HG03135 (cell line): ENCODE measurements around the gene ZSWIM5.
"Not testable (repeated sequence)": the region's sequence is repeated elsewhere in the genome, so short reads cannot be mapped to it uniquely, and the experiment has no call there.

ENCODE experiments used
- ATAC-seq: cut with Tn5 transposase; IDR thresholded peaks from one replicate; pipeline ENCODE4 v1.9.1; 2021; ENCODE audit warnings: mild to moderate bottlenecking, moderate library complexity; ENCODE audit not compliant: unreplicated experiment

Gene ZSWIM5

GRCh38 chr1:45097944-45098343 is 108.5 kb downstream of the ZSWIM5 start:
- ATAC-seq: no peak

GRCh38 chr1:45097079-45097478 is 109.3 kb downstream of the ZSWIM5 start:
- ATAC-seq: no peak

GRCh38 chr1:45095450-45095849 is 111.0 kb downstream of the ZSWIM5 start:
- no peak for ATAC-seq

- not testable (repeated sequence) for ATAC-seq
Observed at GRCh38 chr1:45094371-45094770, 112.0 kb downstream of the ZSWIM5 start.

GRCh38 chr1:45093334-45093733 is 113.1 kb downstream of the ZSWIM5 start:
- no peak for ATAC-seq

GRCh38 chr1:45089711-45090110 is 116.7 kb downstream of the ZSWIM5 start:
- ATAC-seq: no peak

- ATAC-seq: no peak
Observed at GRCh38 chr1:45084562-45084961, 121.8 kb downstream of the ZSWIM5 start.

GRCh38 chr1:45079533-45079932 is 126.9 kb downstream of the ZSWIM5 start:
- ATAC-seq: no peak

- not testable (repeated sequence) for ATAC-seq
Observed at GRCh38 chr1:45076959-45077358, 129.4 kb downstream of the ZSWIM5 start.

GRCh38 chr1:45071567-45071966 is 134.8 kb downstream of the ZSWIM5 start:
- ATAC-seq: no peak

- ATAC-seq: no peak
Observed at GRCh38 chr1:45067806-45068205, 138.6 kb downstream of the ZSWIM5 start.

GRCh38 chr1:45065083-45065482 is 141.3 kb downstream of the ZSWIM5 start:
- no peak for ATAC-seq

GRCh38 chr1:45062463-45062862 is 143.9 kb downstream of the ZSWIM5 start:
- ATAC-seq: not testable (repeated sequence)

GRCh38 chr1:45059829-45060228 is 146.6 kb downstream of the ZSWIM5 start:
- no peak for ATAC-seq

GRCh38 chr1:45057542-45057941 is 148.9 kb downstream of the ZSWIM5 start:
- ATAC-seq: no peak

- ATAC-seq: no peak
Observed at GRCh38 chr1:45051005-45051772, 155.2 kb downstream of the ZSWIM5 start.

GRCh38 chr1:45047032-45047431 is 159.4 kb downstream of the ZSWIM5 start:
- no peak for ATAC-seq

- no peak for ATAC-seq
Observed at GRCh38 chr1:45044916-45045315, 161.5 kb downstream of the ZSWIM5 start.

GRCh38 chr1:45043094-45043493 is 163.3 kb downstream of the ZSWIM5 start:
- ATAC-seq: no peak

GRCh38 chr1:45040297-45040696 is 166.1 kb downstream of the ZSWIM5 start:
- ATAC-seq: no peak

- ATAC-seq: no peak
Observed at GRCh38 chr1:45038661-45039364, 167.6 kb downstream of the ZSWIM5 start.

- ATAC-seq: no peak
Observed at GRCh38 chr1:45038240-45038639, 168.2 kb downstream of the ZSWIM5 start.
